DND-41 (cell line): ENCODE results near the gene COG2.

Experiments
- ATAC-seq: fragments of 200-7000 bp; cut with Tn5 transposase; 3 replicates; pipeline ENCODE4 v1.9.1; 2021; ENCODE audit warnings: low read depth; ENCODE audit not compliant: insufficient read depth
- DNase-seq: peaks from one replicate; pipeline ENCODE4 v3.0.0-alpha.2; 2020
- H2AFZ ChIP-seq: 2 replicates; pipeline ENCODE4 v1.6.0; 2012; ENCODE audit warnings: low read depth, low read length
- H3K27ac ChIP-seq: 2 replicates; pipeline ENCODE4 v1.5.1; 2012; ENCODE audit warnings: low read length, inconsistent platforms
- H3K27me3 ChIP-seq: fragments of 200-600 bp; sonication (generic); 2 replicates; pipeline ENCODE4 v1.6.0; 2012; ENCODE audit warnings: low read length, mild to moderate bottlenecking, inconsistent platforms; ENCODE audit not compliant: insufficient read depth, poor library complexity
- H3K36me3 ChIP-seq: 2 replicates; pipeline ENCODE4 v1.5.1; 2012; ENCODE audit warnings: low read length, inconsistent platforms; ENCODE audit not compliant: insufficient read depth
- H3K4me1 ChIP-seq: 2 replicates; pipeline ENCODE4 v1.5.1; 2012; ENCODE audit warnings: mild to moderate bottlenecking, low read length; ENCODE audit not compliant: insufficient read depth
- H3K4me2 ChIP-seq: 2 replicates; pipeline ENCODE4 v1.6.0; 2012; ENCODE audit warnings: mild to moderate bottlenecking, moderate library complexity, low read length, inconsistent platforms; ENCODE audit not compliant: insufficient read depth
- H3K4me3 ChIP-seq, 2 experiments: fragments of 200-600 bp in 1 of 2; shearing (Covaris generic) in 1 of 2; 2 replicates each; pipeline ENCODE4 v1.5.1; 2012 to 2016; ENCODE audit warnings: inconsistent platforms in 2 of 2, low read length in 2 of 2, mild to moderate bottlenecking in 2 of 2, low read depth in 1 of 2, moderate library complexity in 1 of 2
- H3K79me2 ChIP-seq: 2 replicates; pipeline ENCODE4 v1.6.0; 2012; ENCODE audit warnings: low read length, inconsistent platforms; ENCODE audit not compliant: insufficient read depth
- H3K9ac ChIP-seq: 2 replicates; pipeline ENCODE4 v1.6.0; 2012; ENCODE audit warnings: low read depth, mild to moderate bottlenecking, inconsistent platforms, low read length, moderate library complexity
- H3K9me3 ChIP-seq: 2 replicates; pipeline ENCODE4 v1.5.1; 2012; ENCODE audit warnings: low read length, moderate library complexity, mild to moderate bottlenecking, inconsistent platforms; ENCODE audit not compliant: insufficient read depth, severe bottlenecking
- H4K20me1 ChIP-seq: 2 replicates; pipeline ENCODE4 v1.6.0; 2012; ENCODE audit warnings: low read length; ENCODE audit not compliant: insufficient read depth
- EZH2 ChIP-seq: IDR thresholded peaks from 3 replicates; pipeline ENCODE4 v1.6.1; 2012; ENCODE audit warnings: borderline replicate concordance, low read depth, mild to moderate bottlenecking, moderate library complexity, low read length, inconsistent platforms; ENCODE audit not compliant: severe bottlenecking
- TF ChIP-seq, protein P1 (sequence below): IDR thresholded peaks from 2 replicates; pipeline ENCODE4 v1.5.1; 2012; ENCODE audit warnings: borderline replicate concordance, low read length, moderate library complexity, mild to moderate bottlenecking; ENCODE audit not compliant: poor library complexity, severe bottlenecking; ENCODE audit errors: extremely low read depth

The COG2 gene

DNA sequence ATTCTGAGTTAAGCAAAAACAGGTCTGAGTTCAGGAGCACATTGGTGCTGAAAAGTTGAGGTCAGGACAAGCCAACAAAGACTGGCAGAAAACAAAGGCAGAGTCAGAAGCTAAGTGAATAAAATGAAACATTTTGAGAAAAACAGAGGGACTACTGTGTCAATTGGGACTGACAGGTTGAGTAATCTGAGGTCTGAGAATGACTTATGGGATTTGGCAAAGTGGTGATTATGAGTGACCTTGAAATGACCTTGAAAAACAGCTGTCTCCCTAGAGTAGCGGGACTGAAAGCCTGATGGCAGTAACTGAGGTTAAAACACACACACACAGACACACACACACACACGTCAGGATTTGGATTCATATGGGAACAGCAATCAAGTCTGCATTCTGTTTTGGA lies 8.8 kb upstream of the COG2 start:
- ATAC-seq: no peak

DNA sequence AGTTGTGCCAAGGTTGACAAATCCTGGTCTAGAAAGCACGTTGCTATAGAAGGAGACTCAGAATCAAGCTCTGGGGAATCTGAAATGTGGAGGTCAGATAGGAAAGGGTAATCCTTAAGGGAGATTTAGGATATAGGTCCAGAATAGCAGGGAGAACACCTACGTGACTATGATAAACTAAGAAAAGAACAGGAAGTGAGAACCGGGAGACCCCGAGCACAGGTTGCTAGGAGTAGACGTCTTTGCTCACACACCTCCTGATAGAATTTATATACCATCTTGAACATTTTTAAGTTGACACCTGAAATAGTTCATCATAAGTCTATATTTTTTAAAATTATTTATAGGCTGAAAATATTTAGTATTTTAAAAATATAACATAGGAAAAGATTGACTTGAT lies 7.9 kb upstream of the COG2 start:
- ATAC-seq (no peak), DNase-seq (no peak)
- H3K9ac ChIP-seq: no peak overlapping the region
- no peak overlapping the region for H3K4me2 ChIP-seq
- no peak overlapping the region for H3K27ac ChIP-seq
- no peak overlapping the region for H2AFZ ChIP-seq
- no peaks in the 10 kb centered on the region for H3K9me3 ChIP-seq
- H4K20me1 ChIP-seq: no peaks in the 10 kb centered on the region
- TF ChIP-seq, protein P1, sequence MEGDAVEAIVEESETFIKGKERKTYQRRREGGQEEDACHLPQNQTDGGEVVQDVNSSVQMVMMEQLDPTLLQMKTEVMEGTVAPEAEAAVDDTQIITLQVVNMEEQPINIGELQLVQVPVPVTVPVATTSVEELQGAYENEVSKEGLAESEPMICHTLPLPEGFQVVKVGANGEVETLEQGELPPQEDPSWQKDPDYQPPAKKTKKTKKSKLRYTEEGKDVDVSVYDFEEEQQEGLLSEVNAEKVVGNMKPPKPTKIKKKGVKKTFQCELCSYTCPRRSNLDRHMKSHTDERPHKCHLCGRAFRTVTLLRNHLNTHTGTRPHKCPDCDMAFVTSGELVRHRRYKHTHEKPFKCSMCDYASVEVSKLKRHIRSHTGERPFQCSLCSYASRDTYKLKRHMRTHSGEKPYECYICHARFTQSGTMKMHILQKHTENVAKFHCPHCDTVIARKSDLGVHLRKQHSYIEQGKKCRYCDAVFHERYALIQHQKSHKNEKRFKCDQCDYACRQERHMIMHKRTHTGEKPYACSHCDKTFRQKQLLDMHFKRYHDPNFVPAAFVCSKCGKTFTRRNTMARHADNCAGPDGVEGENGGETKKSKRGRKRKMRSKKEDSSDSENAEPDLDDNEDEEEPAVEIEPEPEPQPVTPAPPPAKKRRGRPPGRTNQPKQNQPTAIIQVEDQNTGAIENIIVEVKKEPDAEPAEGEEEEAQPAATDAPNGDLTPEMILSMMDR: no peak
- TF ChIP-seq EZH2: no peak
- no peak overlapping the region for H3K4me3 ChIP-seq
- no peaks in the 10 kb centered on the region for H3K4me1 ChIP-seq
- peaks cover 36% of the 10 kb centered on the region for H3K27me3 ChIP-seq
- H3K36me3 ChIP-seq: no peaks in the 10 kb centered on the region
- H3K79me2 ChIP-seq: no peaks in the 10 kb centered on the region

More for the DNA sequence above, 8.8 kb upstream of the COG2 start:
- Histone ChIP-seq H3K4me2 (no peak overlapping the region), H3K9me3 (no peaks in the 10 kb centered on the region), H3K4me1 (no peaks in the 10 kb centered on the region), H3K4me3 (no peak overlapping the region), H3K36me3 (no peaks in the 10 kb centered on the region), H3K27me3 (peaks cover 36% of the 10 kb centered on the region), H2AFZ (no peak overlapping the region), H3K9ac (no peak overlapping the region), H4K20me1 (no peaks in the 10 kb centered on the region), H3K27ac (no peak overlapping the region), H3K79me2 (no peaks in the 10 kb centered on the region)
- DNase-seq: no peak
- TF ChIP-seq EZH2: no peak
- TF ChIP-seq, protein P1: no peak

DNA sequence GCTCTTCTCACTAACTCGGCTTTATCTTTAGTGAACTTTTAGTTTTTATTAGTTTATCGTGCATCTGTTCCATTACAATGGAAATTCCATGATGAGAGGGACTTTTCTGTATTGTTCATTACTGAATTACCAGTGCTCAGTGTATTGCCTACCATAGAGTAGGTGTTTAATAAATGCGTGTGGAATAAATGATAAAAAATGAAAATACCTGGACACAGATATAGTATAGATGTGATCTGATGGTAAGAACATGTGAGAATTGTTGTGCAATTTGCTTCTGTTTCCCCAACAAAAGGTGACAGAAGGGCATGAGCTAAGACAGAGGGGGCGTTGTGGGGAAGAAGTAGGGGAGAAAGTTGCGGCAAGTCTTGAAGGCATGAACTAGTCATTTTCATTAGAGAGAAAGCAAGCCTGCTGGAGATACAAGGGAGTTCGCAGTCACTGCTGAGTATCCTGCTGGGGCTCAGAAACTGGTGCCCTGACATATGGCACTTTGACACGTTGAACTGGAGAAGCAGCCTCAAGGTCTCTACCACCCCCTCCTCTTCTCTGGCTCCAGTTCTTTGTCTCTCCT lies 5.6 kb upstream of the COG2 start:
- no peak overlapping the region for H3K4me2 ChIP-seq
- H3K79me2 ChIP-seq: no peaks in the 10 kb centered on the region
- no peaks in the 10 kb centered on the region for H3K9me3 ChIP-seq
- no peak overlapping the region for H2AFZ ChIP-seq
- DNase-seq (no peak), ATAC-seq (no peak)
- H3K27me3 ChIP-seq: peaks cover 33% of the 10 kb centered on the region
- TF ChIP-seq, protein P1: no peak
- no peaks in the 10 kb centered on the region for H4K20me1 ChIP-seq
- no peaks in the 10 kb centered on the region for H3K36me3 ChIP-seq
- no peak overlapping the region for H3K27ac ChIP-seq
- no peak overlapping the region for H3K9ac ChIP-seq
- no peaks in the 10 kb centered on the region; the same call in 1 of the 2 replicates for H3K4me1 ChIP-seq
- no peak overlapping the region for H3K4me3 ChIP-seq

DNA sequence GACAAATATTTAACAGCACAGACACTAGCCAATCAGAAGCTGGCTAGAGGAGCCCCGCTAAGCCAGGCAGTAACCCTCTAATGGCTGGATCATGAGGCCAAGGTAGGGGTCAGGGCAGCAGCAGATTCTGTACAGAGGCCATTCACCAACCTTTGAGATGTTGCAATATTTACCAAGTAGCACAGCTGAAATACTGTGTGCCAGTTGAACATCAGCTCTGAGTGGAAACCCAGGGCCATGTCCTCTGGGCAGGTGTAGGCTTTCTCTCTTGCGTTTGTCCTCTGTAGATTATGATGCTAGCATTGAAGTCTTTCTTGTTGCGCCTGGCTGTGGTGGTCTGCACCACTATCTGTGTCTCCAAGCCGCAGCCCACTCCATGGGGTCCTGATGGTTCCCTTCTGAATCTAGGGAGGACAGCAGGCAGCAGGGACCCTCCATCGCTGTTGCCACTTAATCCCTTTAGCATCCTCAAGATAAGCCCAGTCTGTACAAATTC lies 2.5 kb upstream of the COG2 start:
- Histone ChIP-seq H3K36me3 (no peaks in the 10 kb centered on the region), H3K9ac (no peak overlapping the region), H3K4me1 (peaks cover 22% of the 10 kb centered on the region), H3K79me2 (peaks cover 24% of the 10 kb centered on the region), H4K20me1 (peaks cover 14% of the 10 kb centered on the region; the same call in 1 of the 2 replicates), H3K27me3 (peaks cover 16% of the 10 kb centered on the region), H3K4me2 (no peak overlapping the region), H3K9me3 (no peaks in the 10 kb centered on the region), H2AFZ (no peak overlapping the region), H3K4me3 (no peak overlapping the region), H3K27ac (no peak overlapping the region)
- DNase-seq: no peak
- no peak for TF ChIP-seq EZH2
- TF ChIP-seq, protein P1: no peak
- no peak for ATAC-seq
